ENCODE data around the gene HEG1.
A peak's percentile ranks its signal among the peaks of the same experiment; 100 is the strongest.

GRCh38 chr3:125055913-125056745, at the start of gene HEG1:
- TF ChIP-seq, protein P1, sequence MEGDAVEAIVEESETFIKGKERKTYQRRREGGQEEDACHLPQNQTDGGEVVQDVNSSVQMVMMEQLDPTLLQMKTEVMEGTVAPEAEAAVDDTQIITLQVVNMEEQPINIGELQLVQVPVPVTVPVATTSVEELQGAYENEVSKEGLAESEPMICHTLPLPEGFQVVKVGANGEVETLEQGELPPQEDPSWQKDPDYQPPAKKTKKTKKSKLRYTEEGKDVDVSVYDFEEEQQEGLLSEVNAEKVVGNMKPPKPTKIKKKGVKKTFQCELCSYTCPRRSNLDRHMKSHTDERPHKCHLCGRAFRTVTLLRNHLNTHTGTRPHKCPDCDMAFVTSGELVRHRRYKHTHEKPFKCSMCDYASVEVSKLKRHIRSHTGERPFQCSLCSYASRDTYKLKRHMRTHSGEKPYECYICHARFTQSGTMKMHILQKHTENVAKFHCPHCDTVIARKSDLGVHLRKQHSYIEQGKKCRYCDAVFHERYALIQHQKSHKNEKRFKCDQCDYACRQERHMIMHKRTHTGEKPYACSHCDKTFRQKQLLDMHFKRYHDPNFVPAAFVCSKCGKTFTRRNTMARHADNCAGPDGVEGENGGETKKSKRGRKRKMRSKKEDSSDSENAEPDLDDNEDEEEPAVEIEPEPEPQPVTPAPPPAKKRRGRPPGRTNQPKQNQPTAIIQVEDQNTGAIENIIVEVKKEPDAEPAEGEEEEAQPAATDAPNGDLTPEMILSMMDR (conservative IDR thresholded peaks at IDR 0.05) = 0 out of 2 replicates have a peak, but pooled peaks have one; percentile 30
- no peak for TF ChIP-seq ZFX (IDR thresholded peaks at IDR 0.05)

Measured in C4-2B (cell line).